HG03469 (cell line): ENCODE measurements around the gene IHH.

Experiments
- ATAC-seq: cut with Tn5 transposase; IDR thresholded peaks from one replicate; pipeline ENCODE4 v1.9.1; 2021; ENCODE audit warnings: mild to moderate bottlenecking, moderate library complexity, moderate number of reproducible peaks; ENCODE audit not compliant: unreplicated experiment

The IHH gene

GRCh38 chr2:219041252-219041651 lies 19.5 kb downstream of the IHH start, which contains the start of gene CFAP65:
Gene CFAP65 (minus strand): TSS chr2:219041516. CDS start chr2:219039048, 2,468 bp downstream.
- ATAC-seq, result no peak

GRCh38 chr2:219038600-219038999 lies 22.1 kb downstream of the IHH start:
- ATAC-seq, result no peak

- no peak for ATAC-seq
Measured at GRCh38 chr2:219037783-219038499, 22.8 kb downstream of the IHH start.

- no peak for ATAC-seq
Measured at GRCh38 chr2:219035942-219036341, 24.8 kb downstream of the IHH start.

GRCh38 chr2:219034823-219035222 lies 25.9 kb downstream of the IHH start:
- no peak for ATAC-seq

- ATAC-seq, result no peak
Measured at GRCh38 chr2:219032051-219032745, 28.5 kb downstream of the IHH start.

- no peak for ATAC-seq
Measured at GRCh38 chr2:219031005-219031738, 29.5 kb downstream of the IHH start.

GRCh38 chr2:219030177-219030940 lies 30.4 kb downstream of the IHH start:
- ATAC-seq, result no peak

GRCh38 chr2:219029829-219030165 lies 30.9 kb downstream of the IHH start:
- no peak for ATAC-seq

GRCh38 chr2:219028996-219029828 lies 31.5 kb downstream of the IHH start:
- ATAC-seq, result no peak

- ATAC-seq, result no peak
Measured at GRCh38 chr2:219028141-219028540, 32.6 kb downstream of the IHH start.

GRCh38 chr2:219027511-219028055 lies 33.1 kb downstream of the IHH start:
- no peak for ATAC-seq

- no peak for ATAC-seq
Measured at GRCh38 chr2:219026946-219027345, 33.8 kb downstream of the IHH start.

GRCh38 chr2:219025637-219026585 lies 34.8 kb downstream of the IHH start:
- ATAC-seq, result no peak

- no peak for ATAC-seq
Measured at GRCh38 chr2:219024059-219024458, 36.7 kb downstream of the IHH start.

GRCh38 chr2:219023045-219023605 lies 37.6 kb downstream of the IHH start:
- no peak for ATAC-seq

- no peak for ATAC-seq
Measured at GRCh38 chr2:219022616-219023015, 38.1 kb downstream of the IHH start.

- ATAC-seq, result no peak
Measured at GRCh38 chr2:219022041-219022440, 38.7 kb downstream of the IHH start.
